Peyer's patch (tissue), 4 donors: ENCODE data around the gene UBE2D2.

Source experiments
- CTCF ChIP-seq, 6 experiments: fragments of 450-650 bp in 4 of 6; fragments of 200-600 bp in 2 of 6; sonication (generic) in 1 of 6; IDR thresholded peaks; one replicate each; pipeline ENCODE4 v1.5.1; 2017 to 2019; ENCODE audit warnings: antibody characterized with exemption in 6 of 6, mild to moderate bottlenecking in 3 of 6, moderate library complexity in 1 of 6
- POLR2A ChIP-seq, 2 donors: fragments of 450-650 bp; IDR thresholded peaks; one replicate each; pipeline ENCODE4 v1.5.1; 2017; ENCODE audit warnings: antibody characterized with exemption in 2 of 2, mild to moderate bottlenecking in 2 of 2, moderate library complexity in 2 of 2

- no peak for TF ChIP-seq CTCF (IDR thresholded peaks at IDR 0.05)
- no peak for TF ChIP-seq POLR2A (IDR thresholded peaks at IDR 0.05)
Observed at GRCh38 chr5:139664727-139665351, 103.7 kb downstream of the UBE2D2 start.
